ENCODE measurements around the gene TMEM258.

Gene TMEM258

DNA sequence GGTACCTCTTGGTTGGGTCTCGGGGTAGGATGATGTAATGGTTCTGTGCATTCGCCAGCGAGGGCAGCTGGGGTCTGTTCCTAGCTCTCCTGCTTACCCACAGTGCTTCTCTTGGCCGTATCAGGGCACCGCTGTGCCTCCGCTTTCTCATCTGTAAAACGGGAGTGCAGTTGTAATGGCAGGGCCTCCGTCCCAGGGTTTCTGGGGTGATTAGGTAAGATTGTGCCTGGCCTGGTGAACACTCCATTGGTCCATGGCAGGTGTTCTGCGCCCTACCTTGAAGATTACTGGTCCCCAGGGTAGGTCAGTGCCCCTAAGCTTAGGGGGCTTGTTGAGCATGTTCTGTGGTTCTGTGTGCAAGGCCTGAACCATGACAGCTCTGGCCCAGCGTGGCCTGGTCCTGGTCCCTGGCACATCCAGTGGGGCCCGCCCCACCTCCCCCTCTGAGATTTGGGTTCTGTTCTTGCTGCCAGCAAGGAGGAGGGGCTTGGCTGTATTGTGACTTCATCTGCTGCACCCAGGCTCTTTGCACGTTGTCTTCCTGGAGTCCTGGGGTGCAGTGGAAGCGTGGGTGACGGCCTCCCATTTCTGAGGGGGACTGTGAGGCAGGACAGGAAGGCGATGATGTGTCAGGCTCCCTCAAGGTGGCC, 35.1 kb downstream of the TMEM258 start:
- DNase-seq (ENCODE audit: low read depth), result no peak

DNA sequence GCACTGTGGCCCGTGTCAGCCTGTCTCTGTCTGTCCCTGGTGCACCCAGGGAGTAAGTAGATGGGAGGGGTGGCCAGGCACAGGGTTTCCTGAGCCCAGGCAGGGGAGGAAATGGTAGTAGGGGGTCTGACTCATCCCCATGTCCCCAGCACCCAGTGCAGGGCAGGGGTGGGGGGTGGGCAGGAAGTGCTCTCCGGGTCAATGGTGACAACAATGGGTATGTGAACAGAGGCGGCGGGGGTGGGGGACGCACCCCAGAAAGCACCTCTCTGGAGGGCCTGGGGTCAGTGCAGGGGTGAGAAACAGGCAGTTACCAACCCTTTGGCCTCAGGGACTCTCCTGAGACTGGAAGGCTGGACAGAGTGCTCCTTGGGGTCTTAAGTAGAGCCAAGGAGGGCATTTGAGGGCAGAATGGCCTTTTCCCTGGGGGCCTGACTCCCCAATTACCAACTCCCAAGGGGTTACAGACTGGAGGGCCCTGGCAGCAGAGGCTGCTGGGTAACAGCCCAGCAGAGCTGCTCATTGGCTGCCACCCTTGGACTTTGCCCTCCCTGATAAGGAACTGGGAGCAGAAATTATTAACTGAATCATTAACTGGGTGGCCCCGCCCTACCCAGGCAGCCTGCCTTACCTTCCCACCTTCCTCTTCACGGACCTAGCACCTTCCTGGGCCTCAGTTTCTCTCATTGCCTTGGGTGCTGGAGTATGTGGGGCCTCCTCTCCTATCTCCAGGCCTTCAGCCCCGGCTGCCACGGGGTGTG, 35.8 kb downstream of the TMEM258 start:
- no peak for DNase-seq (ENCODE audit: low read depth)

DNA sequence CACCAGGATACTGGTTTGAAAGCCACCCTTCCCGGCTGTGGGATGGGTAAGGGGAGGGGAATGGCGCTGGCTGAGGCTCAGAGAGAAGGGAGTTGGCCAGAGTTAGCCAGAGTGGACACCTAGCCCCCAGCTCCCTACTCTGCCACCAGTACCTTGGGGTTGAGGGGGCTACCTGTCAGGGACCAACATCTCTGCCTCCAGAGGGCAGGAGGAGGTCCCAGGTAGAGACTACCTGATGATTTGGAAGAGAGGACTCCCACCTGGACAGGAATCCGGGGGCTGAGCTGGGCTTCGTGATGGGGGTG, 36.3 kb downstream of the TMEM258 start:
- no peak for DNase-seq (ENCODE audit: low read depth)

DNA sequence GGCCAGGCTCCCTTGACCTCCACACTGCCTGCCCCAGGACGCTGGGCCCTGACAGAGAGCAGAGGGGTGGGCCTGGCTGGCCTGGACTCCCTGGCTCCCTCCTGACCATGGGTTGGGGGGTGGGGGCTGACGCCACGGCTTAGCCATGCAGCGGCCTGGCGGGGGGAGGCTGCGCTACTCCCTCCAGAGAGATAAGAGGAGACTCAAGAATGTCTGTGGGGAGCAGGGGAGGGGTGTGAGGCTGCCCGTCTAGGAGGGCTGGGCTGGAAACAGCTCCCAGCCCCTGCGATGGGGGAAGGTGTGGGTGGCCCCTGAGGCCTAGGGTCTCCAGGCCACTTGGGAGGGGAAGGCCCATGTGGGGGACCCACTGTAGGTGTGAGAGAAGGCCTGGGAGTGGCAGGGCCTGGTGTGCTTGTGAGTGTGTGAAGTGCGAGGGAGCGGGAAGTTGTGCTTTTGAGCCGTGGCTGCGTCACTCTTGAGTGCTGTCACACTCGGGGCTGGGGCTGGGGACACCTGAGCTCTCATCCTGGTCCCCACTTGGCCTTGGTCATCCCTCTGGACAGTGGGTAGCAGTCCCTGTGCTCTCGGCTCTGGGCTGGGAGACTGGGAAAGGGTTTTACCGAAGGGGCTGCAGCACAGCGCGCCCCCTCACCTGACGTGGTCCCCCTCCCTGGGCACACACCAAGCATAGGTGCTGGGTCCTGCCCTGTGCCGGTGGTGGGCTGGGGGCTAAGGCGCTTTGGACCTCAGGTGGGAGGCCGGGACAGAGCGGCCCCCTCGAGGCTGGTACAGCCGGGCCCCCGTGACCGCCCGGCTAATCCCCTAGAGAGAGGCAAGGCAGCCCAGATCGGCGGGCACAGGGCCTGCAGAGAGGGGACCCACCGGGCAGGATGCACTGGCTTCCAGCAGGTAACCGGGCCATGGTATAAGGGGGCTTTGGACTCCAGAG, 37.6 kb downstream of the TMEM258 start:
- DNase-seq (ENCODE audit: low read depth), result no peak

DNA sequence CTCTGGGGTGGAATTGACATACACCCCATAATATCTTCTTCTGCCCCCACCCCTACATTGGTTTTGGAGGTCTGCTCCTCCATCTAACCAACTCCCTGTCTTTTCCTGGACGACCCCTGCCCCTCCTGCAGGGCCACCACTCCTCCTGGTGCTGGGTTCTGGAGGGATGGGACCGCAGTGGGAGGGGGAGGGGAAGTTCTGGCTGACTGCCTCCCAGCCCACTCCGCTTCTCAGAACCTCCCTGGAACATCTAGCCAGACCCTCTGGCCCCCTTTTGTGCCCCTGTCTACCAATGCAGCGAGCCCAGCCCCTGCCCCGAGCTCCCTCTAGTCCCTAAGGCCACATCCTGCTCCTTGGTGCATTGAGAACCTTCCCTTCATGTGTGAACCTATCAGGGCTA, 38.7 kb downstream of the TMEM258 start:
- no peak for DNase-seq (ENCODE audit: low read depth)

DNA sequence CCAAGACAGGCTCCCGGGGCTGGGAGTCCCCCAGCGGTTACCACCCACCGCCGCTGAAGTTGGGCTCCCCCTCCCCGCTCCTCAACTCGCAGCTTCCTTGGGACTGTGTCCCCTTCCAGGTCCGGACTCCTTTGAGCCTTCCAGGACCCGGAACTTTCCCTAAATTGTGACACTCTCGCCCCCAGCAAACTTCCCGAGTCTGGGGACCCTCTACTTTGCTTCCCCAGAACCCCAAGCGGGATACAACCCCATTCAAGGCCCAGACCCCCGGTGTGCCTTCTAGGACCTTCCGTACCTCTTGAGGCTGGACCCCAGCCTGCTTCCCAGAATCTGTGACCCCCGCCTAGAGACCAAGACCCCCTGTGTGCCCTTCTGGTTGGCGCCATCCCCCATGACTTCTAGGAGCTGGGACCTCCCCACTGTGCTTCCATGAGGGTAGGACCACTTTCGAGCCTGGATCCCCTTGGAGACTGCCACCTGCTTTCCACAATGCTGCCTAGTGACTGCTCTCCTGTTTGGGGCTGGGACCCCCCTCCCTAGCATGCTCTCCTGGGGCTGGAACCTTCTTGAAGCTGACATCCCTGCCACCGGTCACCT, 39.4 kb downstream of the TMEM258 start:
- no peak for DNase-seq (ENCODE audit: low read depth)

DNA sequence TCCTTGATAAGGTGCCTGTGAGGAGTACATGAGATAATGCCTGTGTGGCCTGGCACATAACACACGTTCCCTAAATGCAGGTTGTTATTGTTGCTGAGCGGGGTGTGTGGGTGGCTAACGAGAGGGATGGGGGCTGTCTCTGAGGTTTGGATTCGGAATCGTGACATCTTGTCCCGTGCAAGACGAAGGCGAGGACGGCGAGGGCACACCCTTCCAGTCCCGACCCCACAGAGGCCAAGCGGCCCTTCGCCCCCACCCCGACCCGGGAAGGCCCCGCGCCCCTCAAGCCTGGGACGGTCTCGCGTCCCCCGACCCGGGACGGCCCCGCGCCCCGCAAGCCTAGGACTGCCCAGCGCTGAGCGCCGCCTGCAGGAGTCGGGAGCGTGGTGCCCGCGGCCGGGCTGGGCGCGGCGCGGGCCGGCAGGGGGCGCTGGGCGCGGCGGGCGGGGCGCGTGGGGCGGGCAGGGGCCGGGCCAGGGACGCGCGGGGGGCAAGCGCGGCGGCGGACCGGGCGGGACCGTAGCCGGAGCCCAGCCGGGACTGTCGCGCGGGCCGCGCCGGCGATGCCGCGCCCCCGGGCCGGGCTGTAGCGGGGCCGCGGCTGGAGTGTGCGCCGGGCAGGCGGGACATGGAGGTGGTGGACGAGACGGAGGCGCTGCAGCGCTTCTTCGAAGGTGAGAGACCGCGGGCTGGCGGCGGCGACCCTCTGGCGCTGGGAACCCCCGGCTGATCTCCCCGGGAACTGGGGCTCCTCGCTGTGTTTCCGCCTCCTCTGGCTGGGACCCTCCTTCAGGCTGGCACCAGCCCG, 40.1 kb downstream of the TMEM258 start, which contains the start of gene MYRF:
TSS of gene MYRF (plus strand) at position 520 of the 808 bp plus-strand sequence. CDS start at position 629, 109 bp downstream.
- no peak for DNase-seq (ENCODE audit: low read depth)

DNA sequence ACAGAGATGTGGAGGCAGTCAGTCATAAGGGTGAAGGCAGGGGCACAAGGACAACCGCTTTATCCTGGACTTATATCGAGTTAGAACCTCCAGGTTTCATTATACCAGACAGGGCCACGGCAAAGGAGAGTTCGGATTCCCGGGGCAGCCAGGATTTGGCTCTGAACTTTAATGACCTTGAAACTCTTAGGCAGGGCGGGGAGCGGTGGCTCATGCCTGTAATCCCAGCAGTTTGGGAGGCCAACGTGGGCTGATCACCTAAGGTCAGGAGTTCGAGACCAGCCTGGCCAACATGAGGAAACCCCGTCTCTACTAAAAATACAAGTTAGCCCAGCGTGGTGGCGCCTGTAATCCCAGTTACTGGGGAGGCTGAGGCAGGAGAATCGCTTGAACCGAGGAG, 41.0 kb downstream of the TMEM258 start:
- DNase-seq (ENCODE audit: low read depth), result no peak

DNA sequence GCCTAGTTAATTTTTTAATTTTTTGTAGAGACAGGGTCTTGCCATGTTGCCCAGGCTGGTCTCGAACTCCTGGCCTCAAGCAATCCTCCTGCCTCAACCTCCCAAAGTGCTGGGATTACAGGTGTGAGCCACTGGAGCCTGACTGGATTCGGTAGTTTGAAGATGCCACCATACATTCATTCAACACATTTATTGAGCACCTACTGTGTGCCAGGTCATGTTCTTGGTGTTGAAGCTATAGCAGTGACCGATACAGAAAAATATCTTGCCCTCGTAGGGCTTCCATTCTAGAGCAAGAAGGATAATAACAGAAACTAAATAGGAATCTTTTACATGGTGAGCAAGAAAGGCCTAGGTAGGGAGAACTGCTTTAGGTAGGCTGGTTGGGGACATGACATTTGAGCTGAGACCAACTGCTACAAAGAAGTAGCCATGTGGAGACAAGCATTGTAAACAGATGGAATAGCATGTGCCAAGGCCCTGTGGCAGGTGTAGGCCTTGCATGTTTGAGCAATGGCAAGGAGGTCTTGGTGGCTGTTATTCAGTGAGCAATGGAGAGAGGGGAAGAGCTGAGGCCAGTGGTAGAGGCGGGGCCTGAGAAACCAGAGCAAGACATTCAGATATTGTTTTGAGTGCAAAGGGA, 41.6 kb downstream of the TMEM258 start:
- DNase-seq (ENCODE audit: low read depth), result no peak

DNA sequence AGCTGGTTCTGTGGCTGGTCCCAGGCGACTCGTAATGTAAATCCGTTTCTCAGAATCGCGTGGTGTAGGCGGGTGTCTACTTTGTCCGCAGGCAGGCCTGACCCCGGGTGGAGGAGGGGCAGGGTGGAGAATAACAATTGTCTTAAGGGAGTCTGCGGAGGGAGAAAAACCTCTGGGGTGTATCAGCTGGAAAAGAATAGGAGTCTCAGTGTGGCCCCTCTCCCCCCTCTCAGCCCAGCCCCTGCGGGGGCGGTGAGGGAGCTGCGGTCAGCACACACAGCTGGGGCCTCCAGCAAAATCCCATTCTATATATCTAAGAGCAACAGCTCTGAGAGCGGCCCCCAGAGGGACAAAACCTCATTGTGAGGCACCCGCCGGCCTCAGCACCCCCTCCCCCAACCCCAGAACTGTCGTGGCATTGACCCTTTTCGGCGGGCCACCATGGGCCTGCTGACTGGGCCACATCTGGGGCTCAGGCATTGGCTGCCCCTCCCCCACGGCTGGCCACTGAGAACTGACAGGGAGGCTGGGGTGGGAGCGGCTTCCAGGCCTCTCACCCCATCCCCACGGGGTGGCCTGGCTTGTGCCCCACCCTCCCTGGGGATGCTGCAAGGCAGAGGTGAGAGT, 42.7 kb downstream of the TMEM258 start:
- no peak for DNase-seq (ENCODE audit: low read depth)

DNA sequence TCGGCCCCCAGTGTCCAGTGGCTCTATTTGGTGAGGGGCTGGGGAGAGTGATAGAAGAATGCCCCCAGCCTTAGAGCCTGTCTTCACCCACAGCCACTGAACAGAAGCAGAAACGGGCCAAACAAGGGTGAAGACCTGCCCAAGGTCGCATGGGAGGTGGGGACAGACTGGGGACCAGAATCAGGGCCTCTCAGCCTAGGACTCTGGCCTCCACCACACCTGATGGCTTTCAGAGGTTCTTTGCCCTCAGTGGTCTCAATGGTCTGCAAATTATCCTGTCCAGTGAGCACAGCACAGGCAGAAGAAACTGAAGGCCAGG, 44.5 kb downstream of the TMEM258 start:
- DNase-seq (ENCODE audit: low read depth), result no peak

DNA sequence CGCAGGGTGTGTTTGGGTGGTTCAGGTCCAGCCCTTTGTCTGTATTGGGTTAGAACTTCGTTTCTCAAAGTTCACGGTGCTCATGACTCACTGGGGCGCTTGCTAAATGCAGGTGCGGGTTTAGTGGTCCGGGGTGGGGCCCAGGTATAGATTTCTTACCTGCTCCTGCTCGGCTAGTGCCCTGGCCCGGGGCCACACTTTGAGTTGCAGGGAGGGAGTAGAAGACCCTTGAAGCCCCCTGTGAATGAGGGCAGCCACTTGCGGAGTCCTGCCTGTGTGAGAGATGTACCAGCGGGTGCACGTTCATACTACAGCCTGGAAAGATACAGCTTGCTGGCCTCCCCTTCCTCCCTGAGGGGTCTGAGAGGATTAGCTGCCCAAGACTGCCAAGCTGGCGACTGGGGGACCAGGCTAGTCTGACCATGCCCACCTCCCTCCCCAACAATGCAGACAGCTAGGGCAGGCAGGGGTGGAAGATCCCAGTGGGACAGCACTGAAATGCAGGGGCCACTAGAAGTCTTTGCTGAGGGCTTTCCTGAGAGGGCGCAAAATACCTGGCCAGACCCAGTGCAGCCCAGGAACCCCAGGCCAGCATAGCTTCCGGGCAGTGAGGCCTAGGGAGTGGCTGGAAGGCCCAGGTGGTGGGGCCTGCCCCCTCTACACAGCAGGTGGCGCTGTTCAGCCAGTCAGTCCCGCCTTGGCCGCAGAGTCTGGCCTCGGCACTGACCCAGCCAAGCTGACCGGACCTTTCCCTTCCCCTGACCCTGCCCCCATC, 45.0 kb downstream of the TMEM258 start:
- DNase-seq (ENCODE audit: low read depth), result peak; percentile 33

DNA sequence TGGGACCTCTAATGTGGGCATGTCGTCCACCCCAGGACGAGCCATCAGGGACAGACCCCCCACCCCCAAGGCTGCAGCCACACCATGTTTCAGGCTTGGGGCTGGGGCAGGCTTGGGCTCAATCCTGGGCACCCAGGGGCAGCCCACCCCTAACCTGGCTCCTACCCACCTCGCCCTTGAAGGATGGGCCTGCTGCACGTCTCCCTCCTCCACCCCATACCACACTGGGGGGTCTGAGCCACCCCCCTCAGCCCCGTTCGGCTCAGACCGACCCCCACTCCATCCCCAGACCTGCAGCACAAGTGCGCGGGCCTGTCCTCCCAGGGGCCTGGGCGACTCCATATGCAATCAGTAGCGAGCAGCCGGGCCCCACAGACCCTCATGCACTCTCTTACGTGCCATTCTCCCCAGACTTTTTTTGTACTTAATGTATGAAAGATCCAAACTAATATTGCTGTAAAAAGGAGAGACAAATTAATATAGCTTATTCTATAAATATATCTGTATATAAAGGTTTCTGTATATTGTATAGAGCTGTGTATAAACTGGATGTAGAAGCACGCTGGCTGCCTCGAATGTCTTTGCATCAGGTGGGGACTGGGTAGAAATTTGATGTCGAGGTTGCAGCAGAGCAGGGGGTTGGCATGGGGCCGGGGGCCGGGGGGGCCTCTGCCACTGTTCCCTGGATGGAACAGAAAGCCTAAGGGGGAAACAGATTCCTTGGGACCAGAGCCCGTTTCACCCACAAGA, 45.8 kb downstream of the TMEM258 start:
- no peak for DNase-seq (ENCODE audit: low read depth)

DNA sequence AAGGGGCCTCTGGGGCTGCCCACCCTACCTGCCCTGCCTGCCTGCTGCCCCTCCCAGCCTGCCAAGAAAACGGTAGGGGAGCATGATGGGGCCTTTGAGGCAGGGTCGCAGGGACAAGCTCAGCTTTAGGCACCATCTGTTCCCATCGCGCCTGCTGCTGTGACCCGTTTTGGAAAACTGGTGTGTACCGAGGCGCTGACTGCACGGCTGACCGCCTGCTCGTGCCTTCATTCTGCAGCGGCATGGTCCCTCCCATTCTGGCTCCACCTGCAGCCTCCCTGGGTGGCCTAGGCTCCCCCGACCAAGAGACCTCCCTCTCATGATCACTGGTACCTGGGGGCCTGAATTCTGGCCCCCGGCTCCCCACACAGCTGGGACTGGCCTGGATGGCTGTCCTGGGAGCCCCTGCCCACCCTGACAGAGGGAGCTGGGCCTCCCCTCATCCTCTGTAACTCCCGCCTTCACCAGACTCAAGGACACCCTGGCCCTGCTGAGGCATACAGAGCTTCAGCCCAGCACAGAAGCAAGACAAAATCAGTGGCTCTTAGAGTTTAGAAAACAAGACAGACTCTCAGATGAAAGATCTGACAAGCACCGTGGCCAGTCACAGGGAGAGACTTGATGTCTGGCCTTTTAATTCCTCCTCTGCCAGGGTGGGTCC, 46.5 kb downstream of the TMEM258 start:
- DNase-seq (ENCODE audit: low read depth), result no peak

DNA sequence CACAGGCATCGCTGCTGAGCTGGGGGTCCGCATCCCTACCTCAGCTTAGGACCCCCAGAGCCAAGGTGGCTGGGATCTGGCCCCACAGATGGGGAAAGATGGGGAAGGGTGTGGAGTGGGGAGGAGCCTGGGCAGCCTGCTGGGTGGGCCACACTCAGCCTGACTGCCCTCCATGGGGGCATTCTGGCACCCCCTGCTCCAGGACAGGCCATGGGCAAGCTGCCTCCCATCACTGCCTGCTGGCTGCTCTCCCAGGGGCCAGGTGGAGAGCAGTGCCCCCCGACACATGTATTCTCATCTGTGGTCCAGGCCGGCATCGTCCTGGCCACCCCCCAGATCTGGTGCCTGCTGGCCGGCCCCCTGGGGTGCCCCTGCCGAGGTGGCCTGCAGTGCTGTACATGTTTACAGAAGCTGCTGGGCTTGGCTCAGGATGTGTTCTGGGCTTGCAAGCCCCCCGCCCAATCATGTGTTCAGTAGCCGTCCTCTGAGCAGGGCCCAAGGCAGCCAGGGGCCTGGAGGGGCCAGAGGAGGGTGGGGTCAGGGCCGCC, 47.7 kb downstream of the TMEM258 start:
- DNase-seq (ENCODE audit: low read depth), result no peak

DNA sequence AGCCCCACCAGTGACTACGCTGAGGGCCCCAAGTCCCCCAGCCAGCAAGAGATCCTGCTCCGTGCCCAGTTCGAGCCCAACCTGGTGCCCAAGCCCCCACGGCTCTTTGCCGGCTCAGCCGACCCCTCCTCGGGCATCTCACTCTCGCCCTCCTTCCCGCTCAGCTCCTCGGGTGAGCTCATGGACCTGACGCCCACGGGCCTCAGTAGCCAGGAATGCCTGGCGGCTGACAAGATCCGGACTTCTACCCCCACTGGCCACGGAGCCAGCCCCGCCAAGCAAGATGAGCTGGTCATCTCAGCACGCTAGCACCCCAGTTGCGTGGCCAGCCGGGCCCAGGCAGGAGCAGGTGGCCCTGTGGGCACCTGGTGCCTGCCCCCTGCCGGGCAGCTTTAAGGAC, 48.2 kb downstream of the TMEM258 start:
- DNase-seq (ENCODE audit: low read depth), result no peak

DNA sequence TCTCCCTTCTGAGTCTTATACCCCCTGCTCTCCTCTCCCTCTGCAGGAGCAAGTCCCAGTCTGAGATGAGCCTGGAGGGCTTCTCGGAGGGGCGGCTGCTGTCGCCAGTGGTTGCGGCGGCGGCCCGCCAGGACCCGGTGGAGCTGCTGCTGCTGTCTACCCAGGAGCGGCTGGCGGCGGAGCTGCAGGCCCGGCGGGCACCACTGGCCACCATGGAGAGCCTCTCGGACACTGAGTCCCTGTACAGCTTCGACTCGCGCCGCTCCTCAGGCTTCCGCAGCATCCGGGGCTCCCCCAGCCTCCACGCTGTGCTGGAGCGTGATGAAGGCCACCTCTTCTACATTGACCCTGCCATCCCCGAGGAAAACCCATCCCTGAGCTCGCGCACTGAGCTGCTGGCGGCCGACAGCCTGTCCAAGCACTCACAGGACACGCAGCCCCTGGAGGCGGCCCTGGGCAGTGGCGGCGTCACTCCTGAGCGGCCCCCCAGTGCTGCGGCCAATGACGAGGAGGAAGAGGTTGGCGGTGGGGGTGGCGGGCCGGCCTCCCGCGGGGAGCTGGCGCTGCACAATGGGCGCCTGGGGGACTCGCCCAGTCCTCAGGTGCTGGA, 48.8 kb downstream of the TMEM258 start:
- no peak for DNase-seq (ENCODE audit: low read depth)

DNA sequence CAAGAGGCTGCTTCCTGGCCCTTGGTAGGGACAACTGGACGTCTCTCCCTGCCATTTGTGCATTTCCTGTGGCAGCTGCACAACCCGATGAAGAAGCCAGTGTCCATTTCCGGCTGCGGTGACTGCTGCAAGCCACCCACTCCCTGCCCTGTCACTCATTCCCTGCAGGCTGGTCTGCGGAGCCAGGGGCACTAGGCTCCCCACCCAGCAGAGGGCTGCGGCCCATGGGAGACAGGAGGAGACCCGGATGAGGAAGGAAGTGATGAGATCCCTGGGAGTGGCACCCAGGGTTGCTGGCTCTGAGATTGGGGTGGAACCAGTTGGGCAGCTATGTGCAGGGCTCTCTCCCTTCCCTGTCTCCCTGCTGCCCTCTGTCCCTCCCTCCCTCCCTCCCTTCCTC, 50.0 kb downstream of the TMEM258 start:
- no peak for DNase-seq (ENCODE audit: low read depth)

Measured in stromal cell of bone marrow (primary cell).